ENCODE results near the gene CRKL. TPM values are rescaled to one million over a fixed set of nuclear protein-coding genes. Genes with fewer than 3 reads are reported as not detected.
A peak's percentile ranks its signal among the peaks of the same experiment; 100 is the strongest.

CRKL gene
- total RNA-seq, 1 donor from 2014 or later: 49.2 TPM

GRCh38 chr22:20995329-20996030, 78.3 kb downstream of the CRKL start:
- H3K9me3 Mint-ChIP-seq (ENCODE audit: low read depth): no peaks in the 10 kb centered on the region
- peaks cover 3% of the 10 kb centered on the region for H3K36me3 Mint-ChIP-seq (ENCODE audit: low read depth)
- TF ChIP-seq, protein P1, sequence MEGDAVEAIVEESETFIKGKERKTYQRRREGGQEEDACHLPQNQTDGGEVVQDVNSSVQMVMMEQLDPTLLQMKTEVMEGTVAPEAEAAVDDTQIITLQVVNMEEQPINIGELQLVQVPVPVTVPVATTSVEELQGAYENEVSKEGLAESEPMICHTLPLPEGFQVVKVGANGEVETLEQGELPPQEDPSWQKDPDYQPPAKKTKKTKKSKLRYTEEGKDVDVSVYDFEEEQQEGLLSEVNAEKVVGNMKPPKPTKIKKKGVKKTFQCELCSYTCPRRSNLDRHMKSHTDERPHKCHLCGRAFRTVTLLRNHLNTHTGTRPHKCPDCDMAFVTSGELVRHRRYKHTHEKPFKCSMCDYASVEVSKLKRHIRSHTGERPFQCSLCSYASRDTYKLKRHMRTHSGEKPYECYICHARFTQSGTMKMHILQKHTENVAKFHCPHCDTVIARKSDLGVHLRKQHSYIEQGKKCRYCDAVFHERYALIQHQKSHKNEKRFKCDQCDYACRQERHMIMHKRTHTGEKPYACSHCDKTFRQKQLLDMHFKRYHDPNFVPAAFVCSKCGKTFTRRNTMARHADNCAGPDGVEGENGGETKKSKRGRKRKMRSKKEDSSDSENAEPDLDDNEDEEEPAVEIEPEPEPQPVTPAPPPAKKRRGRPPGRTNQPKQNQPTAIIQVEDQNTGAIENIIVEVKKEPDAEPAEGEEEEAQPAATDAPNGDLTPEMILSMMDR (IDR thresholded peaks at IDR 0.05): no peak
- no peak for DNase-seq (ENCODE audit: low spot score)
- H3K27ac Mint-ChIP-seq (ENCODE audit: unreplicated experiment): no peak overlapping the region
- no peaks in the 10 kb centered on the region for H3K27me3 Mint-ChIP-seq (ENCODE audit: low read depth)
- H3K4me3 Mint-ChIP-seq (ENCODE audit: unreplicated experiment): no peak overlapping the region
- H3K4me1 Mint-ChIP-seq (ENCODE audit: low read depth): peaks cover 7% of the 10 kb centered on the region

- H3K4me3 Mint-ChIP-seq (ENCODE audit: unreplicated experiment): no peak overlapping the region
- peaks cover 12% of the 10 kb centered on the region for H3K4me1 Mint-ChIP-seq (ENCODE audit: low read depth)
- H3K36me3 Mint-ChIP-seq (ENCODE audit: low read depth): peaks cover 3% of the 10 kb centered on the region
- TF ChIP-seq, protein P1 (IDR thresholded peaks at IDR 0.05): no peak
- H3K27ac Mint-ChIP-seq (ENCODE audit: unreplicated experiment): no peak overlapping the region
- peak; percentile 88 for DNase-seq (ENCODE audit: low spot score)
- no peaks in the 10 kb centered on the region for H3K9me3 Mint-ChIP-seq (ENCODE audit: low read depth)
- H3K27me3 Mint-ChIP-seq (ENCODE audit: low read depth): no peaks in the 10 kb centered on the region
Measured at GRCh38 chr22:20996031-20996410, 78.8 kb downstream of the CRKL start.

DNA sequence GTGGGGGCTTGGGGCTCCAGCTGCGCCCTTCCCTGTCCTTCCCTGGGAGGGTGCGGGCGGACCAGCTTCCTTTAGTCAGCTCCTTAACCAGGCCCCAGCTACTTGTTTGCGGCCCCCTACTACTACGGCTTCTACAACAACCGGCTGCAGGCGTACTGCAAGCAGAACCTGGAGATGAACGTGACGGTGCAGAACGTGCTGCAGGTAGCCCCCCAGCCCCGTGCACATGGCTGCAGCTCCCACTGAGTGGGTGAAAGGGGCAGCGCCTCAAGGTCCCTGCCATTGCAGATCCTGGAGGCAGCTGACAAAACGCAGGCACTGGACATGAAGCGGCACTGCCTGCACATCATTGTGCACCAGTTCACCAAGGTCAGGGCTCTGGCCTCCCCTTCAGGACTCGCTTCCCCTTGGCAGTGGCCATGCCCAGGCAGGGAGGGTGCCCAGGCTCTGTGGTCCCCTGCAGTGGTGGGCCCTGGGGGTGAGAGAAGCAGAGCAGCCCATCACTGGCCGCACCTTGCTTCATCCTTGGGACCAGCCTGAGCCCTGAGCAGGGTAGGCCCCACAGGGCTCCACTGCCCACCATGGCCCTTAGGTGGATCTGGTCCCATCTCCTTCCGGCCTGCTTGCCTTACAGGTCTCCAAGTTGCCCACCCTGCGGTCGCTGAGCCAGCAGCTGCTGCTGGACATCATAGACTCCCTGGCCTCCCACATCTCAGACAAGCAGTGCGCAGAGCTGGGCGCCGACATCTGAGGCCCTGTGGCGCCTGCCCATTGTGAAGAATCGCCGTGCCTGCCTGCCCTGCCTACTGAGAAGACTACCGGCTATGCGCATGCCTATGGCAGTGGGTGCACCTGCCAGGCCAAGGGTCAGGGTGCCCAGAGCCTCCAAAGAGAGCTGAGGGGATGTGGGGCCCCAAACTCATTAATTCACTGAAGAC, 79.7 kb downstream of the CRKL start:
- H3K4me1 Mint-ChIP-seq (ENCODE audit: low read depth): peaks cover 17% of the 10 kb centered on the region
- no peaks in the 10 kb centered on the region for H3K27me3 Mint-ChIP-seq (ENCODE audit: low read depth)
- no peak overlapping the region for H3K4me3 Mint-ChIP-seq (ENCODE audit: unreplicated experiment)
- peaks cover 3% of the 10 kb centered on the region for H3K36me3 Mint-ChIP-seq (ENCODE audit: low read depth)
- peak; percentile 88 for DNase-seq (ENCODE audit: low spot score)
- TF ChIP-seq, protein P1 (IDR thresholded peaks at IDR 0.05): no peak
- H3K27ac Mint-ChIP-seq (ENCODE audit: unreplicated experiment): no peak overlapping the region
- no peaks in the 10 kb centered on the region for H3K9me3 Mint-ChIP-seq (ENCODE audit: low read depth)

DNA sequence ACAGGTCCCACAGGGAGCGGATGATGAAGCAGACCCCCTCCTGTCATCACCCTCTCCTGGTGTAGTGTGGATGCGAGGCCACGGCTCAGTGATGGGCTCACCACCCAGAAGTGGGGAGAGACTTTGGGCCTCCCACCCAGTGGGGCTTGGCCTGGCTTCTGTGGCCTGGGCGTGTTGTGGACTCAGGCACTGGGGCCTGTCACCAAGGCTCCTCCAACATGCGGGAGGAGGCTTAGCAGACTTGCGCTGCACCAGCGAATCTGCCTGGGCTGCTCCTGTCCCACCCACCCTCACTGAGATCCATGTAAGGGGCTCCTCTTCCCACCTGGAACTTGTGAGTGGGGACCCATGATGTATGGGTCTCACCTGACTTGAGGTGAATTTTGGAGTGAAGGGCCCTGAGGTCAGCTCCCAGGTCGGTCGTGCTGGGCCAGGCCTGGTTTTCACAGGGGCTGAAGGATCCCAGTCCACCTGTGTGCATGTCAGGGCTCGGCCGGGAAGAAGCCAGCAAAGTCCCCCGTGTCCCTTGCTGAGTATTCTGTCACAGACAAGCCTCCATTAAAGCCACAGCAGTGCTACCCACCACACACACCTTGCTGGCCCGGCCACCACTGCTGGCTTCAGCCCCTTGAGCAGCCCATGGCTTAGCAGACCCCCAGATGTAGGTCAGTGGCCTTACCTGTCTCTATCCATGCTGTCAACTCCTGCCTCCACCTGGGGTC, 80.5 kb downstream of the CRKL start:
- Mint-ChIP-seq H3K27me3 (ENCODE audit: low read depth) (no peaks in the 10 kb centered on the region), H3K27ac (ENCODE audit: unreplicated experiment) (peak overlapping the region; percentile 49), H3K4me1 (ENCODE audit: low read depth) (peaks cover 19% of the 10 kb centered on the region), H3K9me3 (ENCODE audit: low read depth) (no peaks in the 10 kb centered on the region), H3K36me3 (ENCODE audit: low read depth) (peaks cover 3% of the 10 kb centered on the region), H3K4me3 (ENCODE audit: unreplicated experiment) (no peak overlapping the region)
- DNase-seq (ENCODE audit: low spot score): no peak
- TF ChIP-seq, protein P1 (IDR thresholded peaks at IDR 0.05): no peak

All from chondrocyte (in vitro differentiated cells).